A549 (cell line): Measurements from ENCODE around the gene ACADVL.

Source experiments
- POLR2A ChIP-seq: IDR thresholded peaks from 2 replicates; pipeline ENCODE4 v1.6.1; 2012; ENCODE audit warnings: mild to moderate bottlenecking, low read length
- RAD21 ChIP-seq, 2 experiments: fragments of >200 bp in 1 of 2; sonication (Bioruptor Twin) in 1 of 2; formaldehyde crosslinking in 1 of 2; IDR thresholded peaks in 1 of 2; conservative IDR thresholded peaks in 1 of 2; 2 replicates in 1 of 2; 3 replicates in 1 of 2; pipeline ENCODE4 v1.6.1; 2012 to 2018; ENCODE audit warnings: inconsistent platforms in 1 of 2
- TF ChIP-seq, protein P1 (sequence below): fragments of >200 bp; sonication (Bioruptor Twin); formaldehyde crosslinking; IDR thresholded peaks from 3 replicates; pipeline ENCODE4 v1.5.1; 2016
- TF ChIP-seq, protein P2 (sequence below): fragments of 200-600 bp; sonication (generic); IDR thresholded peaks from 2 replicates; pipeline ENCODE4 v1.6.1; 2016; ENCODE audit warnings: antibody characterized with exemption, mild to moderate bottlenecking, moderate library complexity

DNA sequence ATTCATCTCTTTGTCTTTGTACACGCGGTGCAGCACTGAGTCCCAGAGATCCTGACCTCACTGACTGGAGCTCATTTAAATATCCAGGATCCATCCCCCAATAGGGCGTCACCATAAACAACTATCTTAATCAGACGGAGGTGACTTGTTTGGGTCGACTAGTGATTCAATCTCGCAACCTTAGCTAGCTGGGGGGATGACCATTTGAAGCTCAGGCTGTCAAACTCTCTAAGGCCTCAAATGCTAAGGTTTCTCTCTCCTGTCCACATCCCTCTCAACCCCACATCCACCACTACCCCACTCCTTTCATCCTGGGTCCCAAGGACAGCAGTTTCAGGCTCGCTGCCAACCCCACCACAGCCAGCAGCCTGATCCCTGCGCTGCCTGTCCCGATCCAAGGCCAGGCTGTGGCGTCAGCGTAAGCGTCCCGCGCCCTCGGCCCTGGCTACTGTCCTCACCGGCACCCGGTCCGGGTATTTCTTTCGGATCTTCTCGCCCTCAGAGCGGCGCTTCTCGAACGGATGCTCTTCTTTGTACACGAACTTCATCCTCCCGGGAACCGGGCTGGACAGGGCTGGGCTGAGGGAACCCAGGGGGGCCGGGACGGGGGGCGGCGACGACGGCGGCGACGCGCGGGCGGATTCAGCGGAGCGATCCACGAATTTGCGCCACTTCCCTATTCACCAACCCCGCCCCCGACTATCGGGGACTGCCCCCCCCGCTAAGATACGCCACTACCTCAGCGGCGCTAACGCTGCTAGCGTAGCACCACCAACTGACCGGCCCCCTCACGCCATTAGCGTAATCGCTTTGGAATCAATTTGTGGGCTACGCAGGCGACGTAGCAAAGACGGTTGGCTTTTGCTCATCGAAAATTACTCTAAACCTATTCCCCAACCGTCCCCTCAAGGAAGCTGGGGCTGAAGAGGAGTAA is 22.3 kb downstream of the ACADVL start, which contains the start of gene GABARAP:
- no peak for TF ChIP-seq POLR2A
- TF ChIP-seq, protein P1, sequence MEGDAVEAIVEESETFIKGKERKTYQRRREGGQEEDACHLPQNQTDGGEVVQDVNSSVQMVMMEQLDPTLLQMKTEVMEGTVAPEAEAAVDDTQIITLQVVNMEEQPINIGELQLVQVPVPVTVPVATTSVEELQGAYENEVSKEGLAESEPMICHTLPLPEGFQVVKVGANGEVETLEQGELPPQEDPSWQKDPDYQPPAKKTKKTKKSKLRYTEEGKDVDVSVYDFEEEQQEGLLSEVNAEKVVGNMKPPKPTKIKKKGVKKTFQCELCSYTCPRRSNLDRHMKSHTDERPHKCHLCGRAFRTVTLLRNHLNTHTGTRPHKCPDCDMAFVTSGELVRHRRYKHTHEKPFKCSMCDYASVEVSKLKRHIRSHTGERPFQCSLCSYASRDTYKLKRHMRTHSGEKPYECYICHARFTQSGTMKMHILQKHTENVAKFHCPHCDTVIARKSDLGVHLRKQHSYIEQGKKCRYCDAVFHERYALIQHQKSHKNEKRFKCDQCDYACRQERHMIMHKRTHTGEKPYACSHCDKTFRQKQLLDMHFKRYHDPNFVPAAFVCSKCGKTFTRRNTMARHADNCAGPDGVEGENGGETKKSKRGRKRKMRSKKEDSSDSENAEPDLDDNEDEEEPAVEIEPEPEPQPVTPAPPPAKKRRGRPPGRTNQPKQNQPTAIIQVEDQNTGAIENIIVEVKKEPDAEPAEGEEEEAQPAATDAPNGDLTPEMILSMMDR: no peak
- TF ChIP-seq, protein P2, sequence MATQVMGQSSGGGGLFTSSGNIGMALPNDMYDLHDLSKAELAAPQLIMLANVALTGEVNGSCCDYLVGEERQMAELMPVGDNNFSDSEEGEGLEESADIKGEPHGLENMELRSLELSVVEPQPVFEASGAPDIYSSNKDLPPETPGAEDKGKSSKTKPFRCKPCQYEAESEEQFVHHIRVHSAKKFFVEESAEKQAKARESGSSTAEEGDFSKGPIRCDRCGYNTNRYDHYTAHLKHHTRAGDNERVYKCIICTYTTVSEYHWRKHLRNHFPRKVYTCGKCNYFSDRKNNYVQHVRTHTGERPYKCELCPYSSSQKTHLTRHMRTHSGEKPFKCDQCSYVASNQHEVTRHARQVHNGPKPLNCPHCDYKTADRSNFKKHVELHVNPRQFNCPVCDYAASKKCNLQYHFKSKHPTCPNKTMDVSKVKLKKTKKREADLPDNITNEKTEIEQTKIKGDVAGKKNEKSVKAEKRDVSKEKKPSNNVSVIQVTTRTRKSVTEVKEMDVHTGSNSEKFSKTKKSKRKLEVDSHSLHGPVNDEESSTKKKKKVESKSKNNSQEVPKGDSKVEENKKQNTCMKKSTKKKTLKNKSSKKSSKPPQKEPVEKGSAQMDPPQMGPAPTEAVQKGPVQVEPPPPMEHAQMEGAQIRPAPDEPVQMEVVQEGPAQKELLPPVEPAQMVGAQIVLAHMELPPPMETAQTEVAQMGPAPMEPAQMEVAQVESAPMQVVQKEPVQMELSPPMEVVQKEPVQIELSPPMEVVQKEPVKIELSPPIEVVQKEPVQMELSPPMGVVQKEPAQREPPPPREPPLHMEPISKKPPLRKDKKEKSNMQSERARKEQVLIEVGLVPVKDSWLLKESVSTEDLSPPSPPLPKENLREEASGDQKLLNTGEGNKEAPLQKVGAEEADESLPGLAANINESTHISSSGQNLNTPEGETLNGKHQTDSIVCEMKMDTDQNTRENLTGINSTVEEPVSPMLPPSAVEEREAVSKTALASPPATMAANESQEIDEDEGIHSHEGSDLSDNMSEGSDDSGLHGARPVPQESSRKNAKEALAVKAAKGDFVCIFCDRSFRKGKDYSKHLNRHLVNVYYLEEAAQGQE: no peak
- no peak for TF ChIP-seq RAD21 (conservative IDR thresholded peaks at IDR 0.05 in 1 of 2, IDR thresholded peaks at IDR 0.05 in 1 of 2)
